ENCODE measurements around the gene FAF2.
"Not testable (repeated sequence)": the region's sequence is repeated elsewhere in the genome, so short reads cannot be mapped to it uniquely, and the experiment has no call there.

The FAF2 gene, protein sequence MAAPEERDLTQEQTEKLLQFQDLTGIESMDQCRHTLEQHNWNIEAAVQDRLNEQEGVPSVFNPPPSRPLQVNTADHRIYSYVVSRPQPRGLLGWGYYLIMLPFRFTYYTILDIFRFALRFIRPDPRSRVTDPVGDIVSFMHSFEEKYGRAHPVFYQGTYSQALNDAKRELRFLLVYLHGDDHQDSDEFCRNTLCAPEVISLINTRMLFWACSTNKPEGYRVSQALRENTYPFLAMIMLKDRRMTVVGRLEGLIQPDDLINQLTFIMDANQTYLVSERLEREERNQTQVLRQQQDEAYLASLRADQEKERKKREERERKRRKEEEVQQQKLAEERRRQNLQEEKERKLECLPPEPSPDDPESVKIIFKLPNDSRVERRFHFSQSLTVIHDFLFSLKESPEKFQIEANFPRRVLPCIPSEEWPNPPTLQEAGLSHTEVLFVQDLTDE

GRCh38 chr5:176447978-176448608 lies at the start of gene FAF2:
Gene FAF2 (plus strand): TSS chr5:176448385. CDS start chr5:176448408, 23 bp downstream.
- DNase-seq (ENCODE audit: low spot score): peak; percentile 99
- Mint-ChIP-seq H3K27me3 (ENCODE audit: low read depth) (peaks cover 2% of the 10 kb centered on the region), H3K9me3 (no peaks in the 10 kb centered on the region), H3K4me3 (peak within 1 kb of the TSS; percentile 98), H3K27ac (peak within 1 kb of the TSS; percentile 98), H3K4me1 (ENCODE audit: low read depth) (peaks cover 21% of the 10 kb centered on the region), H3K36me3 (ENCODE audit: low read depth) (peaks cover 7% of the 10 kb centered on the region)

DNA sequence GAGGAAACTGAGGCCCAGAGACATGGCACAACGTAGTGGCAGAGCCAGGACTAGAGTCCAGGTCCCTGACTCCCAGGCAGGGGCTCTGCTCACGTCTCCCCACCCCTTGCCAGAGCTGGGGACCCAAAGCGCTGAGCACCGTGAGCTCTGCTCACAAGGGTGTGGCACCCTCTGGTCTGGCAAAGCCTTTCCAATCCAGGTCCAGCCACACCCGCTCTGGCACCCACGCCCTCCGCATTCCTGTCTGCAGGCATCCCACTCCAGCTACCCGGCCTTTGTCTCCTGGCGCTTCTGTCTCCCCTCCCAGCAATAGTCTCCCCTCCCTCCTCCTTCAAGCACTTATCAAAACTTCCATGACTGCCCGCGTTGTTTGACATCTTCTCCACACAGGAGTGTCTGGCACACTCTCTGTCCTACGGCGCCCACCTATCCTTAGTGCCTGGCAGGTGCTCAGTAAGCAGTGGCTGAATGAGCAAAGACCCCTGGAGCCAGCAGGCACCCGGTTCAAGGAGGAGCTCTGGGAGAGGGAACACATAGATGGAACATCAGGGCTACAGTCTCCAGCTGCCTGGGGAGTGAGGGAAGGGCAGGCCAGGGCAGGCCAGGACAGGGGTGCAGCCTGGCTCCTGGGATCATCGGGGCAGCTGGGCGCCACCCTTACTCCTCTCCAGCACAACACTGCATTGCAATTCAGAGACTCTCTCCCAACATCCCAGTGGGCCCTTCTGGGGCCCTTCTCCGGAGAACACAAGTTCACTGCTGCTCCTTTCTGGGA lies 47.6 kb upstream of the FAF2 start:
- no peak for DNase-seq (ENCODE audit: low spot score)
- H3K9me3 Mint-ChIP-seq: no peaks in the 10 kb centered on the region
- no peak overlapping the region for H3K4me3 Mint-ChIP-seq
- H3K27me3 Mint-ChIP-seq (ENCODE audit: low read depth): no peaks in the 10 kb centered on the region
- no peak overlapping the region for H3K27ac Mint-ChIP-seq
- H3K36me3 Mint-ChIP-seq (ENCODE audit: low read depth): peaks cover 6% of the 10 kb centered on the region
- H3K4me1 Mint-ChIP-seq (ENCODE audit: low read depth): no peaks in the 10 kb centered on the region

DNA sequence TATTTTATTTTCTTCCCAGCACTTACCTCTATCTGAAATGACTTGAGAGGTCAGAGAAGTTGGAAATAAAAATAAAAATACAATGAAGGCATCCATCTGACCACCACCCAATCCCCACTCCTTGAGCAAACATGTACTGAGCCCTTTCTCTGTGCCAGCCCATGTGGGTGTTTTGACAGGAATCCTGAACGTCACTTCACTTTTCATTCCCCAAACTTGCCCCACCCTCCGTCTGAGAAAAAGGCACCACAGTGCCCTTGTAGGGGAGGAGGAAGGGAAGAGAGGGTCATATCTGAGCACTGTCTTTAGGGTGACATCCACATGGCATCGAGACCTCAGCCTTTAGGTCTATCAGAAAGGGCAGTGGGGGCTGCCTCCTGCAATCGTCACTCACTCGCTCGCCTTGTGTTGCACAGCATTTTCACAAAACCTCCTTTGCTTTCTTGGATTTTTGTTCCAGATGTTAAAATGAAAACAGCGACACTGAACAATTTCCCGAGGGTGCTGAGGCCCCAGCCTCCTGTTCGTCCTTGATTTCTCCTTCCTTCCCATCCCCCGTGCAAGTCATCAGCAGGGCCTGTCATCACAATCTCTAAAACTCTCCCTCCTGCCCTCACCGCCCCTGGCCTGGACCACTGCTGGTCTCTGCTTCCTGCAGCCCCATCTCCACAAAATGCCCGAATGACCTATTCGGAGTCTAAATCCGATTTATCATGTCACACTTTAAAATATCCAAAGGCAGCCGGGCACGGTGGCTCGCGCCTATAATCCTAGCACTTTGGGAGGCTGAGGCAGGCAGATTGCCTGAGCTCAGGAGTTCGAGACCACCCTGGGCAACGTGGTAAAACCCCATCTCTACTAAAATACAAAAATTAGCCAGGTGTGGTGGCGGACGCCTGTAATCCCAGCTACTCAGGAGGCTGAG lies 46.6 kb upstream of the FAF2 start:
- Mint-ChIP-seq H3K27ac (no peak overlapping the region), H3K9me3 (no peaks in the 10 kb centered on the region), H3K4me3 (no peak overlapping the region), H3K27me3 (ENCODE audit: low read depth) (no peaks in the 10 kb centered on the region), H3K4me1 (ENCODE audit: low read depth) (no peaks in the 10 kb centered on the region), H3K36me3 (ENCODE audit: low read depth) (peaks cover 6% of the 10 kb centered on the region)
- DNase-seq (ENCODE audit: low spot score): no peak

DNA sequence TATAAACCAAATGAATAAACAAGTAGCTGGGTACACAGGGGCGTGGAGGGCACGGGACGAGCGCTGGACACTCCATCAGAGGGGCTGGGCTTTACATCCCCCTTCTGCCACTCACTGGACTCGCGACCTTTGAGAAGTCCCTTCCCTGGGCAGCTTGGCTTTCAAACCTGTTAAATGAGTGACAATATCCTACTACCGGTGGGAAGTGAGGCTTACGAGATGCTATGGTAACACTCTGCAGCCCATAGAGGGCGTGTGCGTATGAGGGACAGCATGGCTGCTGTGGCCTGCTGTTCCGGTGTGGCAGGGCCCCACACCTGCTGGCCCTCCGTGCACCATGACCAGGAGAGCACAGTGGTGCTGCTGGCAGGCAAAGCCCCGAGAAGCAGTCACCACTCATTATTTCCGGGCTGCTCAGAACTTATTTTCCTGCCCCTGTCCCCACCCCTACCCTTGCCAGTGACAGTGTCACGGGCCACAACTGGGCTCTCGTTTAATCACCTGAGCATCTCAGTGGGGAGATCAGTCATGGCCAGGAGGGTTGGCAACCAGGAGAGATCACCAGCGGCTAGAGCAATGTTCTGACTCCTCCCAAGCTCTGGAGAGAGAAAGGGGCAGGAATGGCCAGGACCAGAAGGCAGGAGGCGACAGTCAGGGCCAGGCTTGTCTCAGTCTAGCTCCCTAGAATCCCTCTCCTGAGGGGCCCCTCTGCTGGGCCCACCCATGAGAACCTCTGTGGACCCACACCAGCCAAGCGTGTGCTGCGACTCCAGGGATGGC lies 42.3 kb upstream of the FAF2 start:
- Mint-ChIP-seq H3K27me3 (ENCODE audit: low read depth) (no peaks in the 10 kb centered on the region), H3K27ac (no peak overlapping the region)

DNA sequence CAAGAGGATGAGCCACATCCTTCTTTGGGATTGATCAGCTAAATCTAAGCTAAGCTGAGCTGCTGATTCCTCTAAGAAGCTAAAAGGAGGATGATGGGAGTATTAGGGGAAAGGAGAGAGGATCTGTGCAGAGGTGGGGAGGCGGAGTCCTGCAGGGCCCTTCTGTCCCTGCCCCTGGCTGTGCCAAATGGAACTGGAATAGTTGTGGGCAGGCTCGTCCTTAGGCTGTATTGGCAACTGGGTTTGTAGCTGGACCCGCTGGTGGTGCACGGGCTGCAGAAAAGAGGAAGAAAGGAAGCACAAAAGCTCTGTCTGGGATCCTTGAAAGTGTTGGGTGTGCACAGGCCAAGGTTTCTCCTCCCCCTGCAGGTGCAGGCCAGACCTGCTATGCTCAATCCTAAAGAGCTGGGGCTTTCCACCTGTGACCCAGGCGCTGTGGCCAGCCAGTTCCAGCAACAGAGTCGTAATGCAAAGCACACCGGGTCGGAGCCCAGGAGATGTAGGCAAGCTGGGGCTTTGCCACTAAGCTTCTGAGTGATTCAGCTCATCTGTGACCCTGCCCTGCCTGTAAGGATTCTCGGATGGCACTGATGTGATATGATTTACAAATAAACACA lies 41.6 kb upstream of the FAF2 start:
- Mint-ChIP-seq H3K27ac (no peak overlapping the region), H3K36me3 (ENCODE audit: low read depth) (peaks cover 8% of the 10 kb centered on the region), H3K4me1 (ENCODE audit: low read depth) (peaks cover 3% of the 10 kb centered on the region), H3K9me3 (no peaks in the 10 kb centered on the region), H3K4me3 (no peak overlapping the region), H3K27me3 (ENCODE audit: low read depth) (no peaks in the 10 kb centered on the region)
- no peak for DNase-seq (ENCODE audit: low spot score)

More for the DNA sequence above, 42.3 kb upstream of the FAF2 start:
- Mint-ChIP-seq H3K36me3 (ENCODE audit: low read depth) (peaks cover 6% of the 10 kb centered on the region), H3K4me1 (ENCODE audit: low read depth) (no peaks in the 10 kb centered on the region), H3K4me3 (no peak overlapping the region), H3K9me3 (no peaks in the 10 kb centered on the region)
- no peak for DNase-seq (ENCODE audit: low spot score)

DNA sequence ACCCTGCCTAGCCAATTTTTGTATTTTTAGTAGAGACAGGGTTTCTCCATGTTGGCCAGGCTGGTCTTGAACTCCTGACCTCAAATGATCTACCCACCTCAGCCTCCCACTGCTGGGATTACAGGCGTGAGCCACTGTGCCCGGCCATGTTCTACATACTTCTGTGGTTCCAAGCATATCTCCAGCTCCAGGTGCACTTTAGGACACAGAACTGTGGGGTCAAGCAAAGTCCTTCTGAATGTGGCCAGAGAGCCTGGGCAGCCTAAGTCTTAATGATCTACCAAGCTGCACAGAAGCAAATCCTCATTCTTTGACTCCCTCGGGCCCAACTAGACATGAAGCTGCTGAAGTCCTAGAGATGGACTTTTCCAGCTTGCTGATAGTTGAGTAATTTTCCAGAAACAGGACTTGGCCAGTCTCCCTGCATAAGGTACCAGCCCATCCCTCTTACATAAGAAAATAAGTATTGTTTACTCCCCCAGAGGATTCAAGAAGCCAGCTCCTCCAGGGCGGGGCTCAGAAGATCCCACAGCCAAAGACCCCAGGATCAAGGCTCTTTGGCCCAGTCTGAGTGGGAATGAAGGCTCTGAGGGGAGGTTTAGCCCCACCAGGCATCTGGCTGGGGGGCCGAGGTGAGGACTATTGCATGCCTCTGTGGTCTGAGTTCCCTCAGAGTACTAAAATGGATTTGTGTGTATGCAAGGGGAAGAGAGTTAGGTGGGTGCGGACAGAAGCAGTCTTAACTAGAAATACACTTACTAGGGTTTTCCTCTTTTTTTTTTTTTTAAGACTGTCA lies 40.5 kb upstream of the FAF2 start:
- no peaks in the 10 kb centered on the region for H3K27me3 Mint-ChIP-seq (ENCODE audit: low read depth)
- DNase-seq (ENCODE audit: low spot score): no peak
- no peak overlapping the region for H3K4me3 Mint-ChIP-seq
- H3K36me3 Mint-ChIP-seq (ENCODE audit: low read depth): peaks cover 11% of the 10 kb centered on the region
- H3K4me1 Mint-ChIP-seq (ENCODE audit: low read depth): peaks cover 5% of the 10 kb centered on the region
- H3K27ac Mint-ChIP-seq: no peak overlapping the region
- no peaks in the 10 kb centered on the region for H3K9me3 Mint-ChIP-seq

DNA sequence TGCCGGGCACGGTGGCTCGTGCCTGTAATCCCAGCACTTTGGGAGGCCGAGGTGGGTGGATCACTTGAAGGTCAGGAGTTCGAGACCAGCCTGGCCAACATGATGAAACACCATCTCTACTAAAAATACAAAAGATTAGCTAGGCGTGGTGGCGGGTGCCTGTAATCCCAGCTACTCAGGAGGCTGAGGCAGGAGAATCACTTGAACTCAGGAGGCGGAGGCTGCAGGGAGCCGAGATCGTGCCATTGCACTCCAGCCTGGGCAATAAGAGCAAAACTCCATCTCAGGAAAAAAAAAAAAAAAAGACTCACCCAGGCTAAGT lies 40.0 kb upstream of the FAF2 start:
- H3K27ac Mint-ChIP-seq; DNase-seq (ENCODE audit: low spot score); H3K27me3 Mint-ChIP-seq (ENCODE audit: low read depth); H3K9me3 Mint-ChIP-seq; H3K4me3 Mint-ChIP-seq; H3K4me1 Mint-ChIP-seq (ENCODE audit: low read depth): not testable (repeated sequence)
- H3K36me3 Mint-ChIP-seq (ENCODE audit: low read depth): peaks cover 11% of the 10 kb centered on the region

DNA sequence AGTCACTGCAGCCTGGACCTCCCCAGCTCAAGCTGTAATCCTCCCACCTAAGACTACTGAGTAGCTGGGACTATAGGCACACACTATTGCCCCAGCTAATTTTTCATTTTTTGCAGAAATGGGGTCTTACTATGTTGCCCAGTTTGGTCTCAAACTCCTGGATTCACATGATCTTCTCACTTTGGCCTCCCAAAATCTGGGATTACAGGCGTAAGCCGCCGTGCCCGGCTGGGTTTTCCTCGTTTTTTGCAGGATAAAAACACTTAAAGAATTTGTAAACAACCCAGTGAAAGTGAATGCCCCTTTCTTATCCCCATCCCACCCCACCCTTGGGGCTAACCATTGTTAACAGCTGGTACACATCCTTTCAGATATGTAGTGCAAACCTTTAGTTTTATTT lies 39.6 kb upstream of the FAF2 start:
- Mint-ChIP-seq H3K4me1 (ENCODE audit: low read depth) (peaks cover 5% of the 10 kb centered on the region), H3K27me3 (ENCODE audit: low read depth) (no peaks in the 10 kb centered on the region), H3K27ac (no peak overlapping the region), H3K4me3 (no peak overlapping the region), H3K36me3 (ENCODE audit: low read depth) (peaks cover 11% of the 10 kb centered on the region), H3K9me3 (no peaks in the 10 kb centered on the region)
- no peak for DNase-seq (ENCODE audit: low spot score)

DNA sequence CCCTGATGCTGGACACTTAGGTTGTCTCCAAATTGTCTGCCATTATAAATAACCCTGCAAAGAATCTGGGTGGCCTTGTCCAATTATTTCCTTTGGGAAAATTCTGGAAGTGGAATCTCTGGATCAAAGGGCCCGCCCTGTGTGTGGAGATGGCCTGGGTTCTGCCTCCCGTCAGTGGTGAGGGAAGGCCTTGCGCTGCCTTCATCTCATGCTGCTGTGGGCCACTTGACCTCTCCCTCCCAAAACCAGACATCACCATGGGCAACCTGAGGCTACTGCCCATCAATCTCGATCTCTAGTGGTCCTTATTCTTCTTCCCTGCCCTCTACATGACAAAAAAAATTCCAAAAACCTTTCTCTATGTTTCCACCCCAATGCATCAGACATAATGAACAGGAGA lies 38.4 kb upstream of the FAF2 start:
- Mint-ChIP-seq H3K9me3 (no peaks in the 10 kb centered on the region), H3K36me3 (ENCODE audit: low read depth) (peaks cover 11% of the 10 kb centered on the region), H3K27ac (no peak overlapping the region), H3K4me1 (ENCODE audit: low read depth) (peaks cover 10% of the 10 kb centered on the region), H3K4me3 (no peak overlapping the region), H3K27me3 (ENCODE audit: low read depth) (no peaks in the 10 kb centered on the region)
- no peak for DNase-seq (ENCODE audit: low spot score)

GRCh38 chr5:176410486-176411180 lies 37.6 kb upstream of the FAF2 start:
- H3K27ac Mint-ChIP-seq: no peak overlapping the region
- H3K9me3 Mint-ChIP-seq: no peaks in the 10 kb centered on the region
- H3K36me3 Mint-ChIP-seq (ENCODE audit: low read depth): peaks cover 11% of the 10 kb centered on the region
- H3K4me3 Mint-ChIP-seq: no peak overlapping the region
- H3K27me3 Mint-ChIP-seq (ENCODE audit: low read depth): no peaks in the 10 kb centered on the region
- peaks cover 17% of the 10 kb centered on the region for H3K4me1 Mint-ChIP-seq (ENCODE audit: low read depth)
- no peak for DNase-seq (ENCODE audit: low spot score)

DNA sequence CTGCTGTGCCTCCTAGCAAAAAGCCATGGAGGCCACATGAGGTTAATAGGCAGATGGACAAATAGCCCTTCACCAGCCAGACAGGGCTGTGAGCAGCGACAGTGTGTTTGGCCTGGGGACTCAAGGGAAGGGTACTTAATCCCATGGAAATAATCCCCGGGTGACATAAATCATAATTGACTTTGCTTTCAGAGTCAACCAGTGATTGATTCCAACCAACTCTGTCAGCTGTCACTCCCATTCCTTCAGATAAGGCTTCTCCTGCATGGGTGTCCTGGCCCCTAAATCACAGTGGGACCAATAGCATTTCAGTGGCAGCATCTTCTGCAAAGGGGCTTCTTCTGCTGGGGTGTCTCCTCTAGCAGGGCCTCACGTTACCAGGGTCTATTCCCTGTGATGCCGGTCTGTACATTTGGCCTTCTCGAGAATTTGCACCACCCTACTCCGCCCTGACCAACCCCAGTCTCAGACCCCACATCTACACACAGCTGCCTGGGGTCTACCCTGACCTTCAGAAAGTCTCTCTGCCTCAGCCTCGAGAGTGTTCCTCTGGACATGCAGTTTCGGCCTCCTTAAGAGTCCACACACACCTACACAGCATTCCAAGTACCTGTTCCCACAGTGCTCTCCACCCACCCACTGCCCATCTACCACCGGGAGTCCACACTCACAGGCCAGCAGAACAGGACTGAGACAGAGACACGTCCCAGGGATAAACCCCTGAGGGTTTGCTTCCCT lies 35.5 kb upstream of the FAF2 start:
- H3K27me3 Mint-ChIP-seq (ENCODE audit: low read depth): no peaks in the 10 kb centered on the region
- no peak overlapping the region for H3K4me3 Mint-ChIP-seq
- H3K27ac Mint-ChIP-seq: no peak overlapping the region
- H3K36me3 Mint-ChIP-seq (ENCODE audit: low read depth): peaks cover 11% of the 10 kb centered on the region
- no peaks in the 10 kb centered on the region for H3K9me3 Mint-ChIP-seq
- peaks cover 24% of the 10 kb centered on the region for H3K4me1 Mint-ChIP-seq (ENCODE audit: low read depth)
- DNase-seq (ENCODE audit: low spot score): no peak

Data from T-helper 2 cell treated with Interferon-gamma antibody and Interleukin-4, amounts not matched to agents 5 μg/mL and 100 μg/mL, for 36 hours (primary cell).